ELR (cell line): Measurements from ENCODE around the gene LILRB4.
A peak's percentile ranks its signal among the peaks of the same experiment; 100 is the strongest.
"Not testable (repeated sequence)": the region's sequence is repeated elsewhere in the genome, so short reads cannot be mapped to it uniquely, and the experiment has no call there.

Experiments used
- DNase-seq: peaks from one replicate; pipeline ENCODE4 v3.0.0-alpha.2; 2015; ENCODE audit warnings: low read depth

Gene LILRB4

DNA sequence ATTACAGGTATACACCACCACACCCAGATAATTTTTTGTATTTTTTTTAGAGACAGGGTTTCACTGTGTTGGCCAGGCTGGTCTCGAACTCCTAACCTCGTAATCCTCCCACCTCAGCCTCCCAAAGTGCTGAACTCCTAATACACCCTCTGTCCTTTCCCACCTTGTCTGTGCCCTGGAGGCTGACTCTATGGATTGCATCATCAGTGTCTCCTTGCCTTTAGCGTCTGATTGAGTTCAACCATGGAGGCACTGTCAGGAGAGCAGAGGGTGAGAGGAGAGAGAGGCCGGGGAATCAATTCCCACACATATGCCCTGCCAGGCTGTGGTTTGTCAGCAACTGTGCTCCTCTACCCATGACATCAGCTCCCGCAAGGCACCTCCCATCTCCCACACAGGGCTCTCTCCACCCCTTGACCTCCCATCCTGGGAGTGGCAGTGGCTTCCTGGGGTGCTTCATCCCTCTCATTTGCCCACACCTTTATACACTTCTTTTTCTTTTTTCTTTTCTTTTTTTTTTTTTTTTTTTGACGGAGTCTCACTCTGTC lies 12.6 kb upstream of the LILRB4 start:
- no peak for DNase-seq

DNA sequence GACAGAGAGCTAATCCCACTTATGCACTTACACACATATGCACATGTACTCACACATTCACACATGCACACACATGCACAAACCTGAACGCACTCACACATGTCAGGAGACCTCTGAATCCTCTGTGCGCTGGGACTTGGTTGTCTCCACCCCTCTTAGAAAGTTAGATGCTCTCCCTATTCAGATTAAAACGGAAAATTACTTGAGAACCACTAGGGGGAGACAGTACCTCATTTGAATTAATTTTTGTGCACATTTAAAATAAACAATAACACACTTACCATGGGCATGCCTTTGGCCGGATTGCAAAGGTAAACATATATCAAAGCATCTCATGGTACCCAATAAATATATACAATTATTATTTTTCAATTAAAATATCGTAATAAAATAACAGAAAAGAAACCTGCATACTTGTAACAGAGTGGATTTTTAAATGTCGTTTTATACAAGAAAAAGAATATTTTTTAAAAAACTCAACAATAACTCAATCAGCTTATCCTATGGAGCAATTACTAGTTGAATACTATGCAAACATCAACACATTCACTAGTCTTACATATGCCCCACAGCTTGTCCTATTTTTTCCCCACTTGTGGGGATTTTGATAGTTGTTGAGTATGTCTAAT lies 9.5 kb upstream of the LILRB4 start:
- peak; percentile 45 for DNase-seq

DNA sequence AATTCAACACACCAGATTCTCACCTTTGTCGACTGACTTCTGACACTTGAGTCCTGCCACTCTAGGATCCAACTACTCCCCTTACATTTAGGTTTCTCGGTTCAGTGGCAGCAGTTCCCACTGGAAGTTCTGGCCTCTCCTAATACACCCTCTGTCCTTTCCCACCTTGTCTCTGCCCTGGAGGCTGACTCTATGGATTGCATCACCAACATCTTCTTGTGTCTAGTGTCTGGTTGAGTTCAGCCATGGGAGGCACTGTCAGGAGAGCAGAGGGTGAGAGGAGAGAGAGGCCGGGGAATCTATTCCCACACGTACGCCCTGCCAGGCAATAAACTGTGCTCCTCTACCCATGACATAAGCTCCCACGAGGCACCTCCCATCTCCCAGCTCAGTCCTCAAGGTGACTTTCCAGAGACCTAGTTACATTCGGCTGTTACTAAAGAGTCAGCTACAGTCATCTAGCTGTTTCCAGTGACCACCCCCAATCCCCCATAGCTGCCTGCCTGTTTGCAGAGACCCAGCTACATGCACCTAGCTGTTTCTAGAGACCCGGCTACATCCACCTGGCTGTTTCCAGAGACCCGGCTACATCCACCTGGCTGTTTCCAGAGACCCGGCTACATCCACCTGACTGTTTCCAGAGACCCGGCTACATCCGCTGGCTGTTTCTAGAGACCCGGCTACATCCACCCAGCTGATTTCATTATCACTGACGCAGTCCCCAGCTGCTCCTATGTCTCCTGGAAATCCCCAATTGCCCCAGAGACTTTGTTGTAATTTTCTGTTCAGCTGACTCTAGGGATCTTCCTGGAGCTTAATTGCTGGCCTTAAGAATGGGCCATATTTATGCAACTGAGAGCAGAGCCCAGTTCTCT lies 8.1 kb upstream of the LILRB4 start:
- no peak for DNase-seq

DNA sequence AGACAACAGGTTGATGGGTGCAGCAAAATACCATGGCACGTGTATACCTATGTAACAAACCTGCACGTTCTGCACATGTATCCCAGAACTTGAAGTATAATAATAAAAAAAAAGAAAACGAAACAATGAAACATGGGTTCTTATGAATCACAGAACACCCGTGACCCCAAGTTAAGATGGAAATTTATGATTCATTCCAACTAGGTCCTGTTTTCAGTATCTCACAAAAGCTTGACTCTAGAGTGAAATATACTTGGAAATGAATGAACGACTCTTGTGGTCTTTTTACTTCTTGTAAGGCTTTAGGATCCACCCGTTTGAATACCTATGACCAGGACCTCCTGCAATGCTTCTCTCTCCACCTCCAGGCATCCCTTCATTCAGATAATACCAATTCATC lies 3.5 kb upstream of the LILRB4 start:
- DNase-seq, result no peak

DNA sequence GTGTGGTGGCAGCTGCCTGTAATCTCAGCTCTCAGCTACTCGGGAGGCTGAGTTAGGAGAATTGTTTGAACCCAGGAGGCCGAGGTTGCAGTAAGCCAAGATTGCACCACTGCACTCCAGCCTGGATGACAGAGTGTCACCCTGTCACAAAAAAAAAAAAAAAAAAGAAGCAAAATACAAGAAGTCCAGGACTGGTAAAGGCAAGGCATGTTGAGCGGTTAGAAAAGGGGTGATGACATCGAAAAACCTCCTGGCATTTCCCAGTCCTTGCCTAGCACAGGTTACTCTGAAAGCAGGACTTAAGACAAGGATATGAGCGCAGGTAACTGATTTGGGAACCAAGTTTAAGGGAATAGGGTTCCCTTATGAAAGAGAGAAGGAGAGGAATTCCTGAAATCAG lies 2.5 kb upstream of the LILRB4 start:
- DNase-seq, result no peak

DNA sequence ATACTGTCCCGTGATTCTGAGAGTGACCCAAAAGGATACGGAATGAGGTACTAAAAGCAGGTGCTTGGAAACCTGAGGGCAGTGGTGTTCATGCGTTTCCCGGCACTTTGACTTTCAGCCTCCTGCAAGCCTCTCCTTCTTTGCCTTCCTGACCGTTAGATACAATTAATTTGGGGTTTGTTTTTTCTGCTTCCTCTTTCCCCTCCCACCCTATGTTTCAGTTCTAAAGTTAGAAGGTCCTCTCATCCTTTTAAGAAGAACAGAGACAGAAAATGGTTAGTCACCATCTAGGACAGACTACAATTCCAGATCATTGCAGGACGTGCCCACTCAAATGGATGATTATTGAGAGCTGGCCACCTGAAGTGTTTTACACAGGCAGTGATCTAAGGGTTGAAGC lies 1.8 kb upstream of the LILRB4 start:
- DNase-seq, result no peak

DNA sequence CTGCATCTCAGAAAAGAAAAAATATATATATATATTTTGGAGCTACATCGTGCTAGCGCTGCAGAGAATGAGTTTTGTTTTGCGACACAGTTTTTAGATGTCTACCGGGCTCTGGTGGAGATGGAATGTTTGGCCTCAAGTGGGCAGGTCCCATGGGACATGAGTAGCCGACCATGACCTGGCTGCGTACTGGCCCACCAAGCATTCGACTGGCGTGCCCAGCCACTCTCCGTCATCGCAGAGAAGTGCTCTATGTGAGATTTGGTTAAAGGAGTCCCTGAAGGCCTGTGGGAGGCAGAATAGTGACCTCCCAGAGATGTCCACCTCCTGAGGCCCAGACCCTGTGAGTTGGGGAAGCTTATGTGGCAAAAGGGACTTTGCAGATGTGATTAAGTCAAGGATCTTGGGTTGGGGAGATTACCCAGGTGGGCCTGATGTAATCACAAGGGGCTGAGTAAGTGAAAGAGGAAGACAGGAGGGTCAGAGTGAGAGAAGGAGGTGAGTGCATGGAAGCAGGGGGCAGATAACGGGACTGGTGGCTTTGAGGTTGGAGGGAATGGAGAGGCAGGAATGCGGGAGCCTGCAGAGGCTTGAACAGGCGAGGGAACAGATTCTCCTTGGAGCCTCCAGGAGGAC lies 821 bp upstream of the LILRB4 start:
- DNase-seq, result no peak

DNA sequence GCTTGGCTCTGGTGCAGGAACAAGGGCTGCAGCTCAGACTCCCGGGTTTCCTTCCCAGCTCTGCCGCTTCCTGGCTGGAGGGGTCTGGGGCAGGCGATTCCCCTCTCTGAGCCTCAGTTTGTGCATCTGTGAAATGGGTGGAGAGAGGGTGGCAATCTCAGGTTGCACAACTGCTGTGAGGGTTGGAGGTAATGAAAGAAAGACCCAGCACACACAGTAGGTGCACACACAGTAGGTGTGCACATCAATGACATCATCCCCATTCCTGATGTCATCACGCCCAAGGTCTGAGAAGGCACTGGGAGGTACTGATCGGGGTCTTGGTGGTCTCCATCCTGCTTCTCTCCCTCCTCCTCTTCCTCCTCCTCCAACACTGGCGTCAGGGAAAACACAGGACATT lies 2.7 kb downstream of the LILRB4 start:
- DNase-seq, result no peak

DNA sequence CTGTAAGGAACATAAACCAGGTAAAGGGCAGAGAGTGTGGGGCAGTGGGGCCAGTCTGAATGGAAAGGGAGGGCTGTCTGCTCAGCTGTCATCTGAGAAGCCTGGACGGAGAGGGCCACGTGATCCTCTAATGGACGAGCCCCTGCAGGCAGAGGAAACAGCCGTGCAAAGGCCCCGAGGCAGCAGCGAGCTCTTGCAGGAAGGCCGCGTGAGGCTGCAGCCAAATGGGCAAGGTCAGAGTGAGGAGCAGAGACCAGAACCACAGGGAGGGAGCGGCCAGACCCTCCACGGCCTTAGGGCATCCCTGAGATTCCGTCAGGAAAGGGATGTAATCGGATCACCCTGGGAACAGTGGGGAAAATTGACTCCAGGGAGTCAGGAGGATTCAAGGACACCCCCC lies 4.4 kb downstream of the LILRB4 start:
- DNase-seq, result no peak

DNA sequence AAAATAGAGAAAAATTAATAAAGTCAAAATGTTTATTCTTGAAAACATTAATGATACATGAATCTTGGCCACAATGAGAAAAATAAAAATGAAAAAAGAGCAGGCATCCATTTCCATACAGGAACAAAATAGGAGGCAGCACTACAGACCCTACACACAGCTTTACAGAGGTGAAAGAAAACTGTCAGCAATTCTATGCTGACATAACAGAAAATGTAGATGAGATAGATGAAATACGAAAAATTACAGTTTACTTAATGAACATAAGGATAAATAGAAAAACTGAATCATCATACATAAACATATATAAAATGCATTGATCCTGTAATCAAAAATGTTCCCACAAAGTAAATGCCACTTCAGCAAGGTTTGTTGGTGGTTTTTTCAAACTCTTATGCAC lies 5.6 kb downstream of the LILRB4 start:
- no peak for DNase-seq

DNA sequence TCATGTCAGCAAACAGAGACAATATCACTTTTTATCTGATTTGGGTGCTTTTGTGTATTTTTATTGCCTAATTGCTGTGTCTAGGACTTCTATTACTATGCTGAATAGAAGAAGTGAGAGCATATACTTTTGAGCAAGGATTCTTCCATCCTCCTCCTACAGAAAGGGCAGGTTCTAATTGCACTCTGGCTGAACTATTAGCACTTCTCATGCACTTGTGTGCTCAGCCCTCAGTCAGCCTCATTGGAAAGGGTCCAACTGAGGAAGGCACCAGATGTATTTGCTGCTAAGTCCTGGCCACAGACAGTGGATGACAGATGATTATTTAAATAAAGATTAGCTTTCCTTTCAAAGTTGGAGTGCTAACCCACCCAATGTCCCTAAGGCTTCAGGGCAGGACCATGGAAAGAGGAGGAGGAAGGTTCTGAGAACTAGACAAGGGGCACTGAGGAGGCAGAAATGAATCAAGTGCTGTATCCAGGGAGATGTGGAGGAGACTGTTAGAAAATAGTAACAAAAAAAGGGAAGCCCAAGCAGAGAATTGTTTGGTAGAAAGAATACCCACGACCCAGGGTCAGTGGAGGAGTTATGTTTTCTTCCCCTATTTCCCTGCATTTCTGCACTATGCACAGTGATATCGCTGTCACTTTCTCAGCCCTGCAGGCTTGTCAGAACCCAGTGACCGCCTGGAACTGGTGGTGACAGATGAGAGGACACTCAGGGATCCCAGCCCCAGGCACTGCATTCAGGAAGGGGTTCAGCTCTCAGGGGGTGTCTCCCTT lies 8.0 kb downstream of the LILRB4 start:
- no peak for DNase-seq

DNA sequence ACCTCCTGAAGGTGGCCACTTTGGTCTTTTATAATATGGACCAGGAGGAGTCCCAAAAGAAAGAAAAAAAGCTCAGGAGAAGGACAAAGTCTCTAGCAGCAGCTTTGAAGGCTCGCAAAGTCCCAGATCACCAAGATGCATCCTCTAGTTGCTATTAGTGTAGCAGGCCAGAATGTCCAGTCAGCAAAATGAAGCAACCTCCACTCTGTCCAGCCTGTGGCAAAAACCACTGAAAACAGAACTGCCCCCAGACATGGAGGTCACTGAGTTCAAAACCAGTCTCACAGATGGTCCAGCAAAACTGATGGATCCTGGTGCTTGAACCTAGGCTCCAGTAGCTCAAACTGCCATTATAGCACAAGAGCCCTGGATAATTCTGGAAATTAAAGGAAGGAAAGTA lies 10.4 kb downstream of the LILRB4 start:
- no peak for DNase-seq

DNA sequence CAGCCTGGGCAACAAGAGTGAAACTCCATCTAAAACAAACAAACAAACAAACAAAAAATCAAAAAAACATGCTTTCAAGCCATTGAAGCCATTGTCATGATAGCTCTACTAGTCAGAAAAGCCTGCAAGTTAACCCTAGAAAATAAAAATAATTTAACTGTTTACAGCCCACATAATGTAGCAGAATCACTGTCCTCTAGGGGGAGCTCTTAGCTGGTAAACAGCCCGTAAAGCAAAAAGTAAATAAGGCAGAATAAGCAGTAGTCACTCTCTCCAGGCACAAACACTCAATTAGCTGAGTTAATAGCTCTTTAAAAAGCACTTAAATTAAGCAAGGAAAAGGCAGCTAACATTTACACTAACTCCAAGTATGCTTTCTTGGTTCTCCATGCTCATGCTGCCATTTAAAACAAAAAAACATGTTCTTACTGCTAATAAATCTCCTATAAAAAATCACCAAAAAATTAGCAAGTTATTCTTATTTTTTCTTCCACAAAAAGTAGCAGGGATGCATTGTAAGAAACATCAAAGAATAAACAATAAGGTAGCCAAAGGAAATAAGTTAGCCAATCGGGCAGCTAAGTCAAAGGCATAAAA lies 11.3 kb downstream of the LILRB4 start:
- peak; percentile 64 for DNase-seq

DNA sequence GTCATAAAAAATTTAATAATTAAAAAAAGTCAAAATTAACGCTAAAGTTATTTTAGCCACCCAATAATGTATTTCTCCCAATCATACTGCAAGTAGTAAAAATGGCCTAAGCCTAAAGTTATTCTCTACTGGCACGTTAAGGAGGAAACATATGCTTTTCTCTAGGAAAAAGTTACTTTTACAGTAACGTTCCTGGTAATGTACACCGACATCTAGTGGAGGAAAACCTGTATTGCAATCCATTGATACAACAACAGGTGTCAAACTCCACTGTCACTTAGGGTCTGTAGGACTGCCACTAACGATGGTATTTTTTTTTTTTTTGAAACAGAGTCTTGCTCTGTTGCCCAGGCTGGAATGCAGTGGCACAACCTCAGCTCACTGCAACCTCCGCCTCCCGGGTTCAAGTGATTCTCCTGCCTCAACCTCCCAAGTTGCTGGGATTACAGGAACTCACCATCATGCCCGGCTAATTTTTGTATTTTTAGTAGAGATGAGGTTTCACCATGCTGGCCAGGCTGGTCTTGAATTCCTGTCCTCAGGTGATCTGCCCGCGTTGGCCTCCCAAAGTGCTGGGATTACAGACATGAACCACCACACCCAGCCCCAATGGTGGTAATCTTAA lies 13.5 kb downstream of the LILRB4 start:
- peak; percentile 51 for DNase-seq

DNA sequence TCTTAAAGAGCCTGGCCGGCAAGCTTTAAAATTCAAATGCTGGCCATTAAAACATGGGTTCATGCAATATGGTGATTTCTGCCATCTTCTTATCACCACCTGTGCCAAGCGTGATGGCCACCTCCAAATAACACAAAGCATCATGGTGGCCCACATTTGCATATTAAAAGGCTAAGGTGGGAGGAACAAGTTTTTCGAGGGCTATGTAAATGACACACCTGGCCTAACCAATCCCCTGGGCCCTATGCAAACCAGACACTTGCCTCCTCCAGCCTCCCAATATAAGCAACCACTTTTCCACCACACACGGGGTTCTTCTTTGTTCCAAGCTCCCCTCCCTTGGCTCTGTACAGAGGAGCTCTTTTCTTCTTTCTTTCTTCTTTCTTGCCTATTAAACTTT lies 14.4 kb downstream of the LILRB4 start:
- DNase-seq, result no peak

DNA sequence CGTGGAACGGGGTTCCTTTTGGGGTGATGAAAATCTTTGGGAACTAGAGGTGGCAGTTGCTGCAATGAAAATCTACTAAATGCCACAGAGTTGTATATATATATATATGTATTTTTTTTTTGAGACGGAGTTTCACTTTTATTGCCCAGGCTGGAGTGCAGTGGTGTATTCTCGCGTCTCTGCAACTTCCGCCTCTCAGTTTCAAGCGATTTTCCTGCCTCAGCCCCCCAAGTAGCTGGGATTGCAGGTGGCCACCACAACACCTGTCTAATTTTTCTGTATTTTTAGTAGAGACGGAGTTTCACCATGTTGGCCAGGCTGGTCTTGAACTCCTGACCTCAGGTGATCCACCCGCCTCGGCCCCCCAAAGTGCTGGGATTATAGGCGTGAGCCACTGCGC lies 18.8 kb downstream of the LILRB4 start:
- not testable (repeated sequence) for DNase-seq

DNA sequence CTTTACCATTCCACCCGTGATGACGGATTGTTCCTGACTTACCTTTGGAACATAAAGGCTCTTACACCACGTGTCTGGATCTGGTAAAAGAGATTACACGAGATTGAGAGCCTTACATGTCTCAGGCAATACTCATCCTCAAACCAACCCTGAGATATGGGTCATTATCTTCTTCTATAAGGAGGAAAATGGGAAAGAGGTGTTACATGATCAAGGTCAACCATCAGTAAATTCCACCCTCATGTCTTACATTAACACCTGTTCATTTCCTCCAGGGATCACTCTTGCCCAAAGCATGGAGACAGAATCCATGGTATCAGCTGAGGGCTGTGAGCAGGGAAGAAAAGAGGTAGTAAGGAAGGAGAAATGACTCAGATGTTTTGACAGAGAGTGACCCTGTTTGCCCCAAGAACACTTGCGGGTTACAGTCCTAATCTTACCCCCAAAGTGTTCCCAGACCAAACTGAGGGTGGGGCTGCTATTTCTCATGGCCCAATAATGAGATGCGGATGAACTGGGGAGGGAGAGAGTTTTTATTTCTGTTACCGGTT lies 19.6 kb downstream of the LILRB4 start:
- DNase-seq, result no peak

DNA sequence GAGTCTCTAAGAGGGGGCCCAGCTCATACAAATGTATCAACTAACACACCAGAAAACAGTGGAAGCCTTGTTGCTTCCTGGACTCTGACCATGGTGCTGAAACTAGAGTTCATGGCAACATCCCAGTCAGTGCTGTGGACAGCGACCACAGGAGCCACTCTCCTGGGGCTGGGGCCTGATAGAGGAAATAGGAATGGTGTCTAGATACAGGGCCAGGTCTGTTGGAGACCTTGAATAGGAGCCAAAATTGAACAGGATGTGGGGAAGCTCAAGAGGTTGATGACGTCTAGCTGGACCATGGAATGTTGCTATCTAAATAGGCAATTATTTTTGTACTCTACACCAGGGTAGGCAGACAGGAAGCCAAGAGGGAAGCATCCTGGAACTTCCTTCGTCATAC lies 21.7 kb downstream of the LILRB4 start:
- peak; percentile 23 for DNase-seq

DNA sequence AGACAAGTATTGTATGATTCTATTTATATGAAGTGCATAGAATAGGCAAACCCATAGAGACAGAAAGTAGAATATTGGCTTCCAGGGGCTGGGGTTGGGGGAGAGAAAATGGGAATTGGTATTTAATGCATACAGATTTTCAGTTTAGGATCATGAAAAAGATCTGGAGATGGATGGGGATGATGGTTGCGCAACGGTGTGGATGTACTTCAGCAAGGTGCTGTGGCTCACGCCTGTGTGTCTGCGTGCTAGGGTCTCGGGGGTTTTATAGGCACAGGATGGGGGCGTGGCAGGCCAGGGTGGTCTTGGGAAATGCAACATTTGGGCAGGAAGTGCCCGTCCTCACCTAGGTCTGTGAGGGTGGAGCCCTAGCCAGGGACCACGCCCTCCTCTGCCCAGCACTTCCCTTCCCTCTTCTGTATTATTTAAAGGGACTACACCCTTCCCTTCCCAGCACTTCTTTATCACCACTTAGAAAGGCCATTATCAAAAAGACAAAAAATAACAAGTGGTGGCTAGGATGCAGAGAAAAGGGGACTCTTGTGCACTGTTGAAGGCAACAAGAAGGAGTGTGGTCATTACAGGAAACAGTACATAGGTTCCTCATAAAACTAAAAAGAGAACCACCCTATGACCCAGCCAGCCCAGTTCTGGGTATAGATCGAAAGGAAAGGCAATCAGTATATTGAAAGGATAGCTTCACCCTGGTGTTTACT lies 29.0 kb downstream of the LILRB4 start:
- no peak for DNase-seq

DNA sequence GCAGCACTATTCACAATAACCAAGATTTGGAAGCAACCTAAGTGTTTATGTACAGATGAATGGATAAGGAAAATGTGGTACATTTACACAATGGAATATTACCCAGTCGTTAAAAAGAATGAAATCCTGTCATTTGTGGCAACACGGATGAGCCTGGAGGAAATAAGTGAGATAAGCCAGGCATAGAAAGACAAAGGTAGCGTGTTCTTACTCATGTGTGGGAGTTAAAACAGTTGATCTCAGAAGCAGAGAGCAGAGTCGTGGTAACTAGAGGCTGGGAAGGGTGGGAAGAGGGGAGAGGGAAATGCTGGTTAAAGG lies 29.5 kb downstream of the LILRB4 start:
- DNase-seq, result no peak

DNA sequence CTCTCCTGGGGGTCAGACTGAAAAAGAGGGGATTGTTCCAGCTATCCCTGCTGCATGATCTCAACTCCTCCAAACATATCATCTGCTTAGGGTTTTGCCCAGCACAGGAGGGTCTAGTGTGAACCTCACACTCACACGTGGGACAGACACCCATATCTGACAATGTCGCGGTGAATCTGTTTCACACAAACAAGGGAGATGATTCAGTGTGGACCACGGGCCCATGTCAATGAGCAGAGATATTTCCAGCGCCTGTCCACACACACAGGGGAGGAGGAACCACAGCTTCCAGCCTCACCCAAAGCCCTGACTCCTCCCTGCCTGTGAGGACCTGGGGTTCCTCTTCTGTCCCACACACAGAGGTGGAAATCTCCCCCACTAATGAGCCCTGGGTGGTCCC lies 31.9 kb downstream of the LILRB4 start:
- DNase-seq, result no peak
